ENCODE results near the gene FAM3A.
"Not testable (repeated sequence)": the region's sequence is repeated elsewhere in the genome, so short reads cannot be mapped to it uniquely, and the experiment has no call there.

The FAM3A gene

DNA sequence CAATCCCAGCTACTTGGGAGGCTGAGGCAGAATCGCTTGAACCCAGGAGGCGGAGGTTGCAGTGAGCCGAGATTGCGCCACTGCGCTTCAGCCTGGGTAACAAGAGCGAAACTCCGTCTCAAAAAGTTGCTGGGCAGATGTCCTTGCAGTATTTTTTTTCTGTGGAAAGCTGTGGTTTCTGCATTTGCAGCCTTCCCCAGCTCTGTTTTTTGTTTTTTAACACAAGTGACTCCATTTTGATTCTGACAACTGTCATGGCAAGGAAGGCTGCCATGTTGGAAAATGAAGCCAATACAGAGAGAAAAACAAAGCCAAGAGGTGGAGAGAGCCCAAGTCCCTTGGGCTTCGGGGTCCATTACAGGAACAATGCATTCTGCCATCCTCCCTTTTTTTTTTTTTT lies 13.9 kb downstream of the FAM3A start:
- no peak for DNase-seq

GRCh38 chrX:154501423-154501822 lies 14.6 kb downstream of the FAM3A start:
- DNase-seq: not testable (repeated sequence)

DNA sequence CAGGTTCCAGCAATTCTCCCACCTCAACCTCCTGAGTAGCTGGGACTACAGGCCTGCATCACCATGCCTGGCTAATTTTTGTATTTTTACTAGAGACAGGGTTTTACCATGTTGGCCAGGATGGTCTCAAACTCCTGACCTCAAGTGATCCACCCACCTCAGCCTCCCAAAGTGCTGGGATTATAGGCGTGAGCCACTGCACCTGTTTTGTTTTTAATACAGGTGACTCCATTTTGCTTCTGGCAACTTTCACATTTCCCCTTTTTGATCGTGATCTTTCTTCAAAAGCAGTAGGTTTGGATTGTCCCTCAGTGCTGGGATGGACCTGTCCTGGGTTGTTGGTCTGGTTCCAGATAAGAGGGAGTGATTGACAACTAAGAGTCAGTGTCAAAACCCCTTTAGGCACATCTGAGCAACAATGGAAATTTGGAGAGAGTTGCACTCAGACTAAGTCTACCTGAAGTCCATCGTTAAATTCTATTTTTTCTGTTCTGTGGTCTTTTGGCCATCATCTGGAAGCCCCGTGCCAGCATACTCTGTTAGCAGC lies 19.4 kb downstream of the FAM3A start:
- not testable (repeated sequence) for DNase-seq

DNA sequence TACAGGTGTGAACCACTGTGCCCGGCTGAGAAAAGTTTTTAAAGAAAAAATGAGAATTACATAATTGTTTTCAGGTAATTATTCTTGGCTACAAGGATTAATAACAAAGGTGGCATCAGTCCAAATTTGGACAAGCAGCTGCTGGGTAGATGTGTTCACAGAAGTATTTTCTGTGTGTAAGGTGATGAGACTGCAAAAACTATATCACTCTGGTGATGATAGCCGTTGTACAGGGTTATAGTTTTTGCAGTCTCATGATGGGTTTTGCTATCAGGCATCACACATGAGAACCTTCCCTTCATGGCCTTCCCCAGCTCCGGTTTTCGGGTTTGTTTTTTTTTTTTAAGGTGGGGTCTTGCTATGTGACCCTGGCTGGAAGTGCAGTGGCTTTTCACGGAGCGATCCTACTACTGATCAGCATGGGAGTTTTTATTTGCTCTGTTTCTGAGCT lies 20.5 kb downstream of the FAM3A start:
- DNase-seq: no peak

- DNase-seq: no peak
These were observed 21.3 kb downstream of the FAM3A start for GRCh38 chrX:154494715-154495114.

GRCh38 chrX:154490414-154491083 lies 25.5 kb downstream of the FAM3A start, which contains the start of gene SLC10A3:
SLC10A3 (minus strand) TSS chrX:154490629; CDS start chrX:154488940, 1,689 bp downstream.
- DNase-seq: peak; percentile 90

GRCh38 chrX:154490021-154490413 lies 26.0 kb downstream of the FAM3A start:
- DNase-seq: peak; percentile 15

- no peak for DNase-seq
These were observed 26.9 kb downstream of the FAM3A start for GRCh38 chrX:154489182-154489581.

- no peak for DNase-seq
These were observed 27.5 kb downstream of the FAM3A start for GRCh38 chrX:154488336-154489075.

GRCh38 chrX:154487518-154488290 lies 28.3 kb downstream of the FAM3A start:
- DNase-seq: no peak

DNA sequence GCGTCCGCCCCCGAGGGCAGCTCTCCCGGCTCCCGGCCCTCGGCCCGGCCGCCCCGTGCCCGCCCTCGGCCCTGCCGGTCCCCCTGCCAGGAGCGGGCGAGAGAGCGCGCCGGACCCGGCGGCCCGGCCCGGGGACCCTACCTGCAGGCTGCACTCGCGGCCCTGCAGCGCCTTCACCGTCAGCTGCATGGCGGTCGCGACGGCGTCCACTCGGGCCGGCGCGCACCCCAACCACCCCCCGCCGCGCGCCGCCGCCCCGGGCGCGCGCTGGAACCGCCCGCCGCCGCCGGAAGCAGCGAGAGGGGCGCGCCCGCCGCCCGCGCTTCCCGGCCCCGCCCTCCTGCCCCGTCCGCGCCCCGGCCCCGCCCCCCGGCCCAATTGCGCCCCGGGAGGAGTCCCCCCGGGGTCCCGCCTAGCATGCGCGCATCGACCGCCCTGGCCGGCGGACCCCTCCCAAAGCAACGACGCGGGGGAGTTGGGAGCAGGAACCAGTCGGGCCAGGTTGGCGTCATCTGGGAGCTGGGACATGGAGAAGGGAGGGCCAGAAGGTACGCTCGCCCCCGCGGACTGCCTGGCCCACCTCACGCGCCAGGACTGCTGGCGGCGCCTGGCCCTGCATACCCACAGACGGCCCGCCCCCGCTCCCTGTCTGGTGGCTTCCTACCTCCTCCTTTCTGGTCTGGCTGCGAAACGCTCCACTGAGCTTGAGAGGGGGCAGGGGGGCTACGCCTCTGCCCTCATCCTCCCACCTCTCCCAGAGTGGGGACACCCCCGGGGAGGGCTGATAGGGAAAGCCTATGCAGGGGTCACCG lies 29.4 kb downstream of the FAM3A start, which contains the start of gene UBL4A:
Gene UBL4A (minus strand): TSS at position 220 of the 812 bp plus-strand sequence. CDS start 31 bp downstream, at position 189.
- peak; percentile 58 for DNase-seq

DNA sequence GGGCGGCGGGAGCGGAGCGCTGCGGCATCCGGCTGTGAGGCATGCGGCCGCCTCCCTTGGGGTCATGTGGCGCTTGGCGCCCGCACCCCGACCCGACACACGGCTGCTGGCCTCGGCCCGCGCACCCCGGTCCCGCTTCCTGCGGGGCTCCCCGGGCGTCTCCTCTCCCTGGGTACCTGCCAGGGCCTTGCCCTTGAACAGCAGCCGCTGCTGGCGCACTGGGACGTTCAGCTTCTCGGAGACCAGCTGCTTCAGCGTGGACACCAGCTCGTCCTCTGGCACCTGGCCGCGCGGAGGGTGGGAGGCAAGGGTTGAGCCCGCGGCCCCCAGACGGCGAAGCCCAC lies 30.0 kb downstream of the FAM3A start:
- peak; percentile 29 for DNase-seq

GRCh38 chrX:154485150-154486051 lies 30.6 kb downstream of the FAM3A start:
- DNase-seq: no peak

GRCh38 chrX:154484255-154485149 lies 31.5 kb downstream of the FAM3A start:
- no peak for DNase-seq

DNA sequence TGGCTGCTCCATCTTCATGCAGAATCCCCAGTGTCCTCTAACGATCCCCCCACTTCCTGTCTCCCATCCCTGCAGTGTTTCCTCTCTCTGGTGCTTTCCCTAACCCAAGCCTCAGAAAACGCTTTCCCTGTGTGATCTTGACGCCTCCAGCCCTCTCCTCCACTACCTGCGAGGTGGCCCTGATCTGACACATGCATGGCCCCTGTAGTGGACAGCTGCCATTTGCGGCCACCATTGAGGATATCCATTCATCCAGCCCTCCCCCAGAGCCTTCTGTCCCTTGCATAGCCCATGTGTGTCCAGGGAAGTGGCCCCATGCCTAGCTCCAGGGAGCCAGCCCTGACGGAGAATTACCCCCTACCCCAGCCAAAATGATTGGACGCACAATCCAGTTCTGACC lies 32.7 kb downstream of the FAM3A start:
- no peak for DNase-seq

GRCh38 chrX:154482786-154483185 lies 33.2 kb downstream of the FAM3A start:
- DNase-seq: no peak

GRCh38 chrX:154481911-154482601 lies 34.0 kb downstream of the FAM3A start:
- DNase-seq: no peak

DNA sequence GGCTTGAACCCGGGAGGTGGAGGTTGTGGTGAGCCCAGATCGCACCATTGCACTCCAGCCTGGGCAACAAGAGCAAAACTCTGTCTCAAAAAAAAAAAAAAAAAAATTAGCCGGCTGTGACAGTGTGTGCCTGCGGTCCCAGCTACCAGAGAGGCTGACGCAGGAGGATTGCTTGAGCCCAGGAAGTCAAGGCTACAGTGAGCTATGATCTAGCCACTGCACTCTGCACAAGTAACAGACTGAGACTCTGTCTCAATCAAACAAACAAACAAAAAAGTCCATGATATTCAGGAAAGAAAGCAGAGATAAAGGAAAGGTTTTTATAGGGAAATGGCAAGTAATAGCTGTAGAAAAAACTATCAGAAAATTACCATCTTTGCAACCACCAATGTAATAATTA lies 34.8 kb downstream of the FAM3A start:
- DNase-seq: no peak

Data from activated naive CD4-positive, alpha-beta T cell treated with Interleukin-2 at 50 U/mL for 16 hours (primary cell).